ENCODE results near the gene PHF14.

DNA sequence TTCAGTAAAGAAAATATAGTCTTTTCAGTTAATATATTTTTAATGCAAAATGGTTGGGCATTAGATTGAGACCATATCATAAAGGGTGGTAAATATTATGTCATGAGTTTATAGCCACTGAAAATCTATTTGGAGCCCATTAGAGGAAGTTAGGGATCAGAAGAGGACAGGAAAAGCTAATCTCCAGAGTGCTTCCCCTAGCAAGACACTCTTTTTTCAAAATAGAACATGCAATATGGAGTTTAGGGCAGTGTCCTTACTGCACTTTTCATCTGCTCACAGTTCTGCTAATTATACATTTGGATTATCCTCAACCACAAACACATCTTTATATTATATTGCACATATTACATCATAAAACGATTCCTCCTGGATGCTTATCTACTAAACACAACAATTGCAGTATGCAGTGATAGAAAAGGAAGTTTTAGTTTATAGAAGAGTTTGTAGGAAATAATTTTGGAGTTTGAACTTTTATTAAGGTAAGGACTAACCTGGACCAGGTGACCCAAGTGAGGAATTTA, 159.8 kb downstream of the PHF14 start:
- no peak for TF ChIP-seq POLR2A (IDR thresholded peaks at IDR 0.05)
- TF ChIP-seq, protein P1, sequence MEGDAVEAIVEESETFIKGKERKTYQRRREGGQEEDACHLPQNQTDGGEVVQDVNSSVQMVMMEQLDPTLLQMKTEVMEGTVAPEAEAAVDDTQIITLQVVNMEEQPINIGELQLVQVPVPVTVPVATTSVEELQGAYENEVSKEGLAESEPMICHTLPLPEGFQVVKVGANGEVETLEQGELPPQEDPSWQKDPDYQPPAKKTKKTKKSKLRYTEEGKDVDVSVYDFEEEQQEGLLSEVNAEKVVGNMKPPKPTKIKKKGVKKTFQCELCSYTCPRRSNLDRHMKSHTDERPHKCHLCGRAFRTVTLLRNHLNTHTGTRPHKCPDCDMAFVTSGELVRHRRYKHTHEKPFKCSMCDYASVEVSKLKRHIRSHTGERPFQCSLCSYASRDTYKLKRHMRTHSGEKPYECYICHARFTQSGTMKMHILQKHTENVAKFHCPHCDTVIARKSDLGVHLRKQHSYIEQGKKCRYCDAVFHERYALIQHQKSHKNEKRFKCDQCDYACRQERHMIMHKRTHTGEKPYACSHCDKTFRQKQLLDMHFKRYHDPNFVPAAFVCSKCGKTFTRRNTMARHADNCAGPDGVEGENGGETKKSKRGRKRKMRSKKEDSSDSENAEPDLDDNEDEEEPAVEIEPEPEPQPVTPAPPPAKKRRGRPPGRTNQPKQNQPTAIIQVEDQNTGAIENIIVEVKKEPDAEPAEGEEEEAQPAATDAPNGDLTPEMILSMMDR (IDR thresholded peaks at IDR 0.05), result no peak
- TF ChIP-seq EP300 (IDR thresholded peaks at IDR 0.05), result no peak
